ENCODE measurements around the gene MRPL14. TPM values are rescaled to one million over a fixed set of nuclear protein-coding genes. Genes with fewer than 3 reads are reported as not detected.

The MRPL14 gene
- total and polyA plus RNA-seq, 9 of the 15 experiments (the other 6 are each of a cell fraction or from before 2014, with no cell fraction given): 126 to 424 (median 165) TPM

DNA sequence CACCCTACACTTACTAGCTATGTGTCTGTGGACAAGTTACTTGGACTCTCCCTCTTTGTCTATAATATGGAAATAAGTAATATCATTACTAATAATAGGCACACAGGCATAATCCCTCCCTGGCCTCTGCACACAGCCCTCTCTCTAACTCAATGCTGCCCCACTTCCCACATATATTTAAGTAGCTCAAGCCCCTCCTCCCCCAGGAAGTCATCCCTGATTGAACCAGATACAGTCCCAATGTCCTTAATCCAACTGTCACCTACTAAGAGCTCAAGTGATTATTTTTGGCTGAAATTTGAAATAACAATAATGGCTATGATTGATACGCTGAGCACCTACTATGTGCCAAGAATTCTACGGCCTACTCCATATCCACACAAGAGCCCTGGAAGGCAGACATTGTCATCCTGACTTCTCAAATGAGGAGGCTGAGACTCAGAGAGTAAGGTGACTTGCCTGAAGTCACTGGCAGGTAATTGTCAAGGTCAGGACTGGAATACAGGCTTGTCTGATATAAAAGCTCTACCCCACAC is 29.4 kb downstream of the MRPL14 start:
- Histone ChIP-seq H2AFZ (ENCODE audit: low read depth, low read length) (no peak overlapping the region), H3K4me1 (replicated peaks in 1 of 2; ENCODE audit: control insufficient read depth in 2 of 2, insufficient read depth in 2 of 2, low read length in 2 of 2) (peaks cover 0 to 7% of the 10 kb centered on the region in 2 experiments; a peak in 3 of 5 replicates), H3K27me3 (ENCODE audit: control insufficient read depth in 2 of 2, insufficient read depth in 2 of 2, low read length in 2 of 2) (no peaks in the 10 kb centered on the region), H3K4me3 (no peak overlapping the region), H4K20me1 (replicated peaks; ENCODE audit: control insufficient read depth, insufficient read depth, low read length) (peaks cover 14% of the 10 kb centered on the region), H3K4me2 (ENCODE audit: insufficient read depth, low read length) (no peak overlapping the region), H3K9me3 (replicated peaks; ENCODE audit: control insufficient read depth, insufficient read depth, low read depth, low read length) (no peaks in the 10 kb centered on the region), H3K79me2 (ENCODE audit: control insufficient read depth, insufficient read depth, low read length) (no peaks in the 10 kb centered on the region), H3K36me3 (ENCODE audit: control insufficient read depth, insufficient read depth, low read length) (peaks cover 62% of the 10 kb centered on the region), H3K9ac (ENCODE audit: insufficient read depth in 1 of 2, low read depth in 2 of 2, low read length in 2 of 2) (no peak overlapping the region), H3K27ac (ENCODE audit: extremely low read depth, low read depth, low read length) (no peak overlapping the region), H3K9me1 (ENCODE audit: control insufficient read depth, insufficient read depth, low read length) (no peaks in the 10 kb centered on the region)
- CTCF ChIA-PET (ENCODE audit: low intra/inter-chr PET ratio): interaction anchor here (0.7 kb wide), 1 partner anchor 228 kb away, joined by 3 read pairs; no protein-coding TSS in a partner anchor
- POLR2A ChIA-PET: interaction anchor here (0.6 to 1.0 kb wide), 3 partner anchors 13 to 737 kb away, joined by 3 to 5 read pairs (median 4); no protein-coding TSS in a partner anchor
- ATAC-seq: no peak
- in situ Hi-C loops (cut with MboI): no loop called here
- intact Hi-C loops (cut with micrococcal nuclease): loop anchor here (5.0 to 10.0 kb wide), 2 partner anchors 169 to 237 kb away; partner anchors contain the start of gene NFKBIE
- BruUV-seq (replicated peaks): no TSS peak
- DNase-seq (ENCODE audit: extremely low read depth in 1 of 4, low spot score in 3 of 4): no peak
- FAIRE-seq: no peak
- 82% methylated on average over 2 of the region's 2 CpGs for WGBS (ENCODE audit: insufficient coverage, low coverage, missing lambda C conversion rate)
- TF ChIP-seq ZKSCAN1 (IDR thresholded peaks at IDR 0.05; ENCODE audit: low read depth, low read length) (peak; percentile 59; the same call in 1 of the 2 replicates), ETV5 (CRISPR knock-in tag; IDR thresholded peaks at IDR 0.05; ENCODE audit: low read depth) (no peak), HNRNPUL1 (IDR thresholded peaks at IDR 0.05; ENCODE audit: low read length) (no peak), TRIM28 (IDR thresholded peaks at IDR 0.05) (no peak), PURB (CRISPR knock-in tag; IDR thresholded peaks at IDR 0.05; ENCODE audit: low read depth) (no peak), SP1 (CRISPR knock-in tag; IDR thresholded peaks at IDR 0.05) (no peak), TAF15 (IDR thresholded peaks at IDR 0.05; ENCODE audit: low read depth, low read length) (no peak), ZFP30 (CRISPR knock-in tag; IDR thresholded peaks at IDR 0.05; ENCODE audit: borderline replicate concordance) (no peak), KLF10 (CRISPR knock-in tag; IDR thresholded peaks at IDR 0.05) (no peak), TCF3 (CRISPR knock-in tag; IDR thresholded peaks at IDR 0.05) (no peak), RBM15 (IDR thresholded peaks at IDR 0.05; ENCODE audit: insufficient read depth, low read length) (no peak), ILF3 (IDR thresholded peaks at IDR 0.05; ENCODE audit: borderline replicate concordance) (no peak), ZFP36 (IDR thresholded peaks at IDR 0.05; ENCODE audit: low read depth, low read length, partially characterized antibody) (peak; percentile 93), STAT5B (CRISPR knock-in tag; IDR thresholded peaks at IDR 0.05) (no peak), ZNF586 (CRISPR knock-in tag; conservative IDR thresholded peaks at IDR 0.05) (no peak)
- TF ChIP-seq, protein P1, sequence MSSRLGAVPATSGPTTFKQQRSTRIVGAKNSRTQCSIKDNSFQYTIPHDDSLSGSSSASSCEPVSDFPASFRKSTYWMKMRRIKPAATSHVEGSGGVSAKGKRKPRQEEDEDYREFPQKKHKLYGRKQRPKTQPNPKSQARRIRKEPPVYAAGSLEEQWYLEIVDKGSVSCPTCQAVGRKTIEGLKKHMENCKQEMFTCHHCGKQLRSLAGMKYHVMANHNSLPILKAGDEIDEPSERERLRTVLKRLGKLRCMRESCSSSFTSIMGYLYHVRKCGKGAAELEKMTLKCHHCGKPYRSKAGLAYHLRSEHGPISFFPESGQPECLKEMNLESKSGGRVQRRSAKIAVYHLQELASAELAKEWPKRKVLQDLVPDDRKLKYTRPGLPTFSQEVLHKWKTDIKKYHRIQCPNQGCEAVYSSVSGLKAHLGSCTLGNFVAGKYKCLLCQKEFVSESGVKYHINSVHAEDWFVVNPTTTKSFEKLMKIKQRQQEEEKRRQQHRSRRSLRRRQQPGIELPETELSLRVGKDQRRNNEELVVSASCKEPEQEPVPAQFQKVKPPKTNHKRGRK (tag; IDR thresholded peaks at IDR 0.05): no peak
- TF ChIP-seq, protein P2, sequence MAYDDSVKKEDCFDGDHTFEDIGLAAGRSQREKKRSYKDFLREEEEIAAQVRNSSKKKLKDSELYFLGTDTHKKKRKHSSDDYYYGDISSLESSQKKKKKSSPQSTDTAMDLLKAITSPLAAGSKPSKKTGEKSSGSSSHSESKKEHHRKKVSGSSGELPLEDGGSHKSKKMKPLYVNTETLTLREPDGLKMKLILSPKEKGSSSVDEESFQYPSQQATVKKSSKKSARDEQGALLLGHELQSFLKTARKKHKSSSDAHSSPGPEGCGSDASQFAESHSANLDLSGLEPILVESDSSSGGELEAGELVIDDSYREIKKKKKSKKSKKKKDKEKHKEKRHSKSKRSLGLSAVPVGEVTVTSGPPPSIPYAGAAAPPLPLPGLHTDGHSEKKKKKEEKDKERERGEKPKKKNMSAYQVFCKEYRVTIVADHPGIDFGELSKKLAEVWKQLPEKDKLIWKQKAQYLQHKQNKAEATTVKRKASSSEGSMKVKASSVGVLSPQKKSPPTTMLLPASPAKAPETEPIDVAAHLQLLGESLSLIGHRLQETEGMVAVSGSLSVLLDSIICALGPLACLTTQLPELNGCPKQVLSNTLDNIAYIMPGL (CRISPR knock-in tag; IDR thresholded peaks at IDR 0.05): no peak

All from K562 (cell line).